Activated gamma-delta T cell treated with anti-CD3 and anti-CD28 coated beads, Interleukin-2, amount 50 U/mL, for 16 hours (primary cell): ENCODE measurements around the gene WRAP73.

Experiments used
- DNase-seq: peaks from one replicate; pipeline ENCODE4 v3.0.0-alpha.2; 2020; ENCODE audit warnings: low read depth

Gene WRAP73

DNA sequence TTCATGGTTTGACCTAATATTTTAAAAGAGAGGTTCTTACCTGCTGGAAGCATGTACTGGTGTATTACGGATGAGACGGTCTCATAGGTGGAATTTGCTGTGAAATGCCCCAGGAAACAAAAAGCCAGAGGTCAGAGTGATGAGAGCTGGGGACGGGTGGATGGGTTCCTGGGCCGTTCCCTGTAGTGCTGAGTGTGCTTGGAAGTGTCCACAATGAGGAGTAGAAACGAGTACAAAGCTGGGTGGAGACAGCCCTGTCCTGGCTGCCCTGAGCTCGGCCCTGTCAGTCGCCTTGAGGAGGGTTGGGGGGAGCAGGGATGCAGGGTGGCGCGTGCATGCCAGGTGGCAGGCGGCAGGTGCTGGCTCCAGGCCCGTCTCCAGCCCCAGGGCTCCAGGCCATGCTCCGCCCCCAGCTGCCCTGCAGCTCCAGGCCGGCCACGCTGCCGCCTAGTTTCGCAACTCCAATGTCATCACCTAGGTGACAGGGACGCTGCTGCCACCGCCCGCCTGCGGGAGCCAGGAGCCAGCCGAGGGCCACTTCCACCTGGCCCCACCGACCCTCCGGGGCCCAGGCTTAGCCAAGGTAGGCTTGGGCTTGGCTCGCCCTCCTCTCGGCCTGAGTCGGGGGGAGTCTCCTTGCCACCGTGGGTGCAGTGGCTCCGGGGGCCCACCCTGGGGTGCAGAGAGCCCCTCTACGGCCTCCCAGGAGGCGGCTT, 18.8 kb upstream of the WRAP73 start:
- DNase-seq: no peak

DNA sequence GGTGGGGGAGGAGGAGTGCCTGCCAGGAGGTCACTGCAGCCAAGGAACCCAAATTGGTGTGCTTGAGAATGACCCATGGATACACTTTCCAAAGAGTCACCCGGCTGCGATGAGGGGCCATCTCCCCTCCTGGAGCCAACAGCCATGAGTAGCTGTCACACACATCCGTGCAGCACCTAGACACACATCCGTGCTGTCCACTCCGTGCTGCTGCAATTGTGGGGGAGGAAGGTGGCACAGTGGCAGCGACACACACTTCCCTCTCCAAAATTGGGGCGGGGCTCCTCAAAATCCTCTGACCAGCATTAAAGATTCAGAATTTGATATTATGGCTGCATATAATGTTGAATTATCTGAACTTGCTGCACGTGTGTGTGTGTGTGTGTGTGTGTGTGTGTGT, 18.2 kb upstream of the WRAP73 start:
- no peak for DNase-seq

DNA sequence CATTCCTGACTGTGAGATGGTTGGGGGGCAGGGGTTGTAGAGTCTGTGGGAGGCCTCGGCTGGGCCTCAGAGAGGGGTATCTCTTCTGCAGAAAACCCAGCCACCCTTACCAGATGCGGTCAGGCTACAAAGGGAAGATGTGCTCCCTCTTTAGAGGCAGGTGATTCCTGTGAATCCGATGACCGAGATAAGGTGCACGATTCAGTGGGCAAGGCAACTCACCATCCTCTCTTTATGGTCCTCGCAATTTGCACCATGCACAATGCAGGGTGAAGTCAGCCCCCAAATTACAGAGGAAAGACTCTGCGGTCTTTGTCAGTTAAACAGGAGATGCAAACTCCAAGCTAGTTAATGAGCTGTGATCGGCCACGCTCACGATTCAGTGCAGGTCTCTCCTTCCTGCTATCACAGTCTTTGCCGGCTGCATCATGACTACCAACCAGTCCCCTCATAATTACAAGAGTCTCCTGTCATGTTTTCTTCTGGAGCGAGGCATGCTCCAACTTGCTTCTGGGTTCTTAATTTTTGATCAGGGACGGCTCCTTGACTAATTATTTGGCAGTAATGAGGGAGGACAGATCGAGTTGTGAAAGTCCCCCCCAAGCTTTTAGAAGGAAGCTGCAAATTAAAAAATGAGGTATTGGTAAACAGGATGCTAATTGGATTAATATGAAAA, 14.9 kb upstream of the WRAP73 start:
- no peak for DNase-seq

DNA sequence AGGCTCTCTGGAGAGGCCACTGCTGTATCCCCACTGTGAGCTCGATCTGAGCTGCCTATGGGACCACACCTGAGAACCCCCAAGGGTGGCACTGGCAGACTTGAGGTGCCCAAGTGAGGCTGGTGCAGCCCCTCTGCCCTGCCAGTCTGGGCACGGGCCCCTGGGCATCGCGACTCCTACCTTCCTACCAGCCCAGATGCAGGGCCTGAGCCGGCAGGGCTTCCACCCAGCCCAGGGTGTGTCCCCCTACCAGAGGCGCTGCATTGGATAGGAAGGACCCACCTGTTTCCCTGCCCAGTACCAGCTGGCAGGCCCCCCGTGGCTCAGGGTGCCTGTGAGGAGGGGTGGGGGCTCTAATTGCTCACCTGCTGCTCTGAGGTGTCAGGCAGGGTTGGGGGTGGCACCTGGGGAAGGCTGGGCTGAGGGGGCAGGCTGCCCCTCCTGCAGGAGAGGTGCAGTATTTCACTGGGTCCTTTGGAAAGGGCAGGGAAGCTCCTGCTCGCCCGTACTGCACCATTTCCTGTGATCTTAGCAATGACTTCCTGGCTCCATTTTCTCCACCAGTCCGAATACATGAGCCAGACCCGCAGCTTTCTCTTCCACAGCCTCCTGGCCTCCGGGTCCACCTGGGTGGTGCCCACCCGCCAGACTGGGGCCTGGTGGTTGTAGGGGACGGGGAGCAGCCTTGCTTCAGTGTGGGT, 14.2 kb upstream of the WRAP73 start:
- no peak for DNase-seq

GRCh38 chr1:3662080-3662671, 12.3 kb upstream of the WRAP73 start:
- DNase-seq: no peak

- DNase-seq: no peak
Observed at GRCh38 chr1:3661631-3662030, 11.7 kb upstream of the WRAP73 start.

GRCh38 chr1:3660704-3661103, 10.8 kb upstream of the WRAP73 start:
- DNase-seq: no peak

GRCh38 chr1:3659093-3659492, 9.2 kb upstream of the WRAP73 start:
- no peak for DNase-seq

DNA sequence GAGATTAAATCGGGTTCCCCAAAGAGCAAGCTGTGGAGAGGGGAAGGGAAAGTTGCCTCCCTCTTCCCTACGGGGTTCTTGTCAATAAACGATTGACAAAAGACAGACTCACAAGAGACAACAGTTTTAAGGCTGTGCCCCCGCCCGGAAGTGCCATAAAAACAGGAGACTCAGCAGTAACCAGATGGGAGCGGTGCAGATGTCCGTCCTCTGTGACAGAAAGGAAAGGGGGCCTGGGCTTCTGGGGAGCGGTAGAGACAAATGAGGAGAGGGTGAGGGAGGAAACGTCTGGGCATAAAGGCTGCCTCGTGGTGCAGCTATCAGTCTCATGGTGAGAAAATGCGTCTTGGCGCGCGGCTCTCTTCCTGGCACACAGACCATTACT, 8.3 kb upstream of the WRAP73 start:
- no peak for DNase-seq

DNA sequence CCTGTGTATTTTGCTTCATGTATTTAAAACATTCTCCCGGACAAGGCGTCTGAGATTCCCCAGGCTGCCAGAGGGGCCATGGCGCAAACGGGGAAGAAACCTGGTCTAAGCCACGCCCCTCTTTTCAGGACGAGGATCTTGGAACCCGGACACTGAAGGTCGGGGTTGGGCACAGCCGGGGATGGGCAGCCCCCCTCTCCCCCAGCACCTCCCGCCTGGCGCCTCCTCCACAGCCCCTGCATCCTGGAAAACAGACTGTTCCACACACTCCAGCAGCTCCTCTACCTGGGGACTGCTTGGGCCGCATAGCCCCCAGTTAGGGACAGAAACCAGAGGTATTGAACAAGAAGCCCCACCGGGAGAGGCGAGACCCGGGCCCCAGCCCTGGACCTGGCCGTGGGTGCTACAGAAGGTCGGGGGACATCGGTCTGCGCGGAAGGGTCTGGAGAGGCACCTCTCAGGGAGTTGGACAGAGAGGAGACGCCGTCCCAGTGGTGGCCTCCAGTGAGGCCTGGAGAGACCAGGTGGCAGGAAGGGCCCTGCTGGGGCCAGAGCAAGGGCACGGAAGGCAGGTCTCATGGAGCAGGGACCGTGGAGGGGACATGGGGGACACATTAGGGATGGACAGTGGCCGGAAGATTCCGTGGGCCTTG, 7.8 kb upstream of the WRAP73 start:
- DNase-seq: no peak

DNA sequence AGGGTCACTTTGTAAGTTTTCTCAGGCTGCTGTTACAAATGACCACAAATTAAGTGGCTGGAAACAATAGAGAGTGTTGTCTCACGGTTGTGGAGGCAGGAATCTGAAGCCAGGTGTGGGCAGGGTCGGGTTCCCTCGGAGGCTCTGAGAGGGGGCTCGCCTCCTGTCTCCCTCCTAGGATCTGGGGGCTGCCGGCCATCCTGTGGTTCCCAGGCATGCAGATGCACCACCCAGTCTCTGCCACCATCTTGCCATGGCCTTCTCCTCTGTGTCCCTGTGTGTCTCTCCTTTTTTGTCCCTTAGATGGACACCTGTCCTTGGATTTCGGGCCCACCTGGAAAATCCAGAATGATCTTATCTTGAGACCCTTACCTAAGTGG, 7.2 kb upstream of the WRAP73 start:
- DNase-seq: no peak

GRCh38 chr1:3656450-3657095, 6.7 kb upstream of the WRAP73 start:
- DNase-seq: no peak

DNA sequence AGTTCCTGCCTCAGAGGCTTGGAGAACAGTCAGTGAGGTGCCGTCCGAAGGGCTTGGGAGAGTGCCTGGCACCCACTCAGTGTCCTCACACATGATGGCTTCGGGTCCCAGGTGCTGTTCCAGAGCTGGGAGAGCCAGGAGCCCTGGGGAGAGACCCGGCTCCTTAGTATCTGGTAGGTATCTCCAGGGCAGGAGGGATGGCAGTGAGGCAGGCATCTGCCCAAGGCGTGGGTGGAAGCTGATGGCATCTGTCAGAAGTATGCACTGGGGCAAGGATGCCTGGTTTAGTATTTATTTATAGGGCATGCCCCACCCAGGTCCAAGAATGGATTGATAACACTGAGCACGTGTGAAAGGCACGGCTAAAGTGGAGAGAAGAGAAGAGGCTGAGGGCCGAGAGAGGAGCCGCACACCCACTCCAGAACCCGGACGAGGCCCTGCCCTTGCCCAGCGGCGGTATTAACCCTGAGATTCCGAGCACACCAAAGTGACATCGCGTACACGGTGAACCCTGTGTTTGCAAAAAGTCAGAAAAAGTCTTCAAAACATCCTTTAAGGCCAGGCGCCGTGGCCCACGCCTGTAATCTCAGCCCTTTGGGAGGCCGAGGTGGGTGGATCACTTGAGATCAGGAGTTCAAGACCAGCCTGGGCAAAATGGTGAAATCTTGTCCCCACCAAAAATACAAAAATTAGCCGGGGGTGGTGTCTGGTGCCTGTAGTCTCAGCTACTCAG, 4.8 kb upstream of the WRAP73 start:
- no peak for DNase-seq

DNA sequence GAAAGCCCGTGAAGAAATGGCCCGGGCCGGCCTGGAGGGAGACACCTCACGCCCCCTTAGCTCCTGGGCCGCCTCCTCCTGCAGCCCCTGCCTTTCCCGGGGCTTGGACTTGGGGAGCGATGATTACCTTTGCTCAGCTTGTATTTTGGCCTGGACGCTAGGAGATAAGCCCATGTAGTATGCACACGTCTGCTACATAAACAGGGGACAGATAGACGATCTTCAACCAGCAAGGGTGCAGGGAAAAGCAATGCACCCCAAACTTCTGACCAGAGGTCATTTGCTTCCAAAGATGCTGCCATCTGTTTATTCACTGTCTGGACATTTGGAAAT, 3.3 kb upstream of the WRAP73 start:
- DNase-seq: no peak

DNA sequence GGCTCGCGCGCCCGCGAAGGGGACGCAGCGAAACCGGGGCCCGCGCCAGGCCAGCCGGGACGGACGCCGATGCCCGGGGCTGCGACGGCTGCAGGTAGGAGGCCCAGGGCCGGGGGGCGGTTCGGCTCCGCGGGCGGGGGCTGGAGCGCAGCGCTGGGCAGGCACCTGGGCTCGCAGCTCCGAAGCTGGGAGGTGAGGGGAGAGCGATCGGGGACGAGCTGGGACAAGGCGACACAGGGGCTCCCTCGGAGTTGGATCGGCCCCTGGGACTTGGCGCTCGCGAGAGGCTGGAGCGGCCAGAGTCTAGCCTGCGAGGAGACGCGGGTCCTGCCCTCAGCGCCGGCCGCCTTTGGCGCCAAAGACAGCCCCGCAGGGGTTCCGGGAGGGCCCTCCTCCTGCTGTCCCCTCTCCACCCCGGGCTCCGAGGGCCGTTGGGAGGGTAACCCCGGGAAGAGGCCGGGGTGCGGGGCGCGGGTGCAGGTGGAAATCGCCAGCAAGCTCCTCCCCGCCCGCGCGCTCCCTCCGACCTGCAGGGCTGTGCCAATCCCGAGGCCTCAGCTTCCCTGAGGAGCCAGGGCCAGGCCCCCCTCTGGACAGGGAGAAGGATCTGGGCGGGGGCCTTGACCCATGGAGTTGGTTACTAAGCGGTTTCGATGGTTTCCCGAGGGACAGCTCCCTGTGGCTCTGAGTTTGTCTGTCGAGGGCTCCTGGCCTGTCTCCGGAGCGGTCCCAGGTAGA, 2.8 kb upstream of the WRAP73 start:
- DNase-seq: no peak

DNA sequence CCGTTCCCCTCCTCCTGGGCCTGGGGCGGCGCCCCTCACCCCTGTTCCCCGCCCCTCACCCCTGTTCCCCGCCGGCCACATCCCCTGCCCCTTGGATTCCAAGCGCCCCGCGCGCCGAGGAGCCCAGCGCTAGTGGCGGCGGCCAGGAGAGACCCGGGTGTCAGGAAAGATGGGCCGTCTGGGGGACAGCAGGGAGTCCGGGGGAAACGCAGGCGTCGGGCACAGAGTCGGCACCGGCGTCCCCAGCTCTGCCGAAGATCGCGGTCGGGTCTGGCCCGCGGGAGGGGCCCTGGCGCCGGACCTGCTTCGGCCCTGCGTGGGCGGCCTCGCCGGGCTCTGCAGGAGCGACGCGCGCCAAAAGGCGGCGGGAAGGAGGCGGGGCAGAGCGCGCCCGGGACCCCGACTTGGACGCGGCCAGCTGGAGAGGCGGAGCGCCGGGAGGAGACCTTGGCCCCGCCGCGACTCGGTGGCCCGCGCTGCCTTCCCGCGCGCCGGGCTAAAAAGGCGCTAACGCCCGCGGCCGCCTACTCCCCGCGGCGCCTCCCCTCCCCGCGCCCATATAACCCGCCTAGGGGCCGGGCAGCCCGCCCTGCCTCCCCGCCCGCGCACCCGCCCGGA, 2.1 kb upstream of the WRAP73 start, which contains the start of gene TP73:
TSS of gene TP73 (plus strand) at position 587 of the 618 bp plus-strand sequence. CDS start 29,850 bp downstream, outside the sequence.
- DNase-seq: no peak

- no peak for DNase-seq
Observed at GRCh38 chr1:3651026-3651929, 1.4 kb upstream of the WRAP73 start.

- DNase-seq: no peak
Observed at GRCh38 chr1:3650248-3651025, 534 bp upstream of the WRAP73 start.
